ENCODE measurements around the gene SEC23A.
"Not testable (repeated sequence)": the region's sequence is repeated elsewhere in the genome, so short reads cannot be mapped to it uniquely, and the experiment has no call there.

Gene SEC23A

GRCh38 chr14:39107591-39107996 is 4.6 kb upstream of the SEC23A start:
- ChIA-PET CTCF (interaction anchor here (0.9 to 8.0 kb wide), 14 partner anchors 9 to 323 kb away, joined by 3 to 76 read pairs (median 4); no protein-coding TSS in a partner anchor), POLR2A (no interaction called here)
- DNase-seq (ENCODE audit: low read depth, low spot score), result no peak
- peak; percentile 43 for TF ChIP-seq CTCF (IDR thresholded peaks at IDR 0.05; ENCODE audit: insufficient read depth, low read length, missing control alignments)
- no peak overlapping the region for H3K4me3 ChIP-seq (ENCODE audit: low read depth, low read length)

DNA sequence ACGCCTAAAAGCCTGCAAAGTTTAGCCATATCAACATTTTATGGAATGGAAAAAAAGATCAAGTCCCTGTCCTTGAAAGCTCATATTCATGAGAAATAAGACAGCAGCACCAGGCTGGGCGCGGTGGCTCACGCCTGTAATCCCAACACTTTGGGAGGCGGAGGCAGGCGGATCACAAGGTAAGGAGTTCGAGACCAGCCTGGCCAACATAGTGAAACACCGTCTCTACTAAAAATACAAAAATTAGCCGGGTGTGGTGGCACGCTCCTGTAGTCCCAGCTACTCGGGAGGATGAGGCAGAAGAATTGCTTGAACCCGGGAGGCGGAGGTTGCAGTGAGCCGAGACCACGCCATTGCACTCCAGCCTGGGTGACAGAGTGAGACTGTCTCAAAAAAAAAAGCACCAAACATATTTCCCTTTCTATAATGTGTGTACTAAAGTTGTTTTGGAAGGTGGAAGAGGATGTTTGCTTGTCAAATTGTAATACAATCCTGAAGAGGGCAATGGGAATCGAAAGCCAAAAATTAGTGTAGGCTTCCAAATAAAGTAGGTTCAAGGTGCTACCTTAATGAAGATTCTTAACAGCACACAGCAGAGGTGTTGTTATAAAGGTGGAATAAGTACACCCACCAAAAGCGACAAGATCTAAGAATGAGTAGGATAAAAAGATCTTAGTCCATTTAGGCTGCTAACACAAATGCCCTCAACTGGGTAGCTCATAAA is 1.2 kb upstream of the SEC23A start:
- POLR2A ChIA-PET, result interaction anchor here (1.5 to 2.1 kb wide), 3 partner anchors 10 to 327 kb away, joined by 8 to 14 read pairs (median 8); partner anchors contain the start of genes FBXO33 and GEMIN2
- H3K4me3 ChIP-seq (ENCODE audit: low read depth, low read length), result peak overlapping the region; percentile 75
- not testable (repeated sequence) for DNase-seq (ENCODE audit: low read depth, low spot score)
- CTCF ChIA-PET, result interaction anchor here (1.0 to 8.0 kb wide), 7 partner anchors 8 to 326 kb away, joined by 3 to 76 read pairs (median 5); partner anchors contain the start of gene GEMIN2

- TF ChIP-seq CTCF (IDR thresholded peaks at IDR 0.05; ENCODE audit: insufficient read depth, low read length, missing control alignments), result no peak
- ChIA-PET POLR2A (interaction anchor here (0.6 to 2.1 kb wide), 6 partner anchors 11 to 329 kb away, joined by 3 to 15 read pairs (median 8); partner anchors contain the start of genes FBXO33, GEMIN2 and TRAPPC6B), CTCF (interaction anchor here (1.2 to 8.0 kb wide), 4 partner anchors 9 to 323 kb away, joined by 3 to 76 read pairs (median 12); partner anchors contain the start of genes GEMIN2 and TRAPPC6B)
- peak overlapping the region; percentile 75 for H3K4me3 ChIP-seq (ENCODE audit: low read depth, low read length)
- DNase-seq (ENCODE audit: low read depth, low spot score), result no peak
These were observed 618 bp downstream of the SEC23A start for GRCh38 chr14:39102265-39102968.

- ChIA-PET CTCF (no interaction called here), POLR2A (no interaction called here)
- H3K4me3 ChIP-seq (ENCODE audit: low read depth, low read length), result no peak overlapping the region
- TF ChIP-seq CTCF (IDR thresholded peaks at IDR 0.05; ENCODE audit: insufficient read depth, low read length, missing control alignments), result no peak
- no peak for DNase-seq (ENCODE audit: low read depth, low spot score)
These were observed 3.3 kb downstream of the SEC23A start for GRCh38 chr14:39099748-39100147.

DNA sequence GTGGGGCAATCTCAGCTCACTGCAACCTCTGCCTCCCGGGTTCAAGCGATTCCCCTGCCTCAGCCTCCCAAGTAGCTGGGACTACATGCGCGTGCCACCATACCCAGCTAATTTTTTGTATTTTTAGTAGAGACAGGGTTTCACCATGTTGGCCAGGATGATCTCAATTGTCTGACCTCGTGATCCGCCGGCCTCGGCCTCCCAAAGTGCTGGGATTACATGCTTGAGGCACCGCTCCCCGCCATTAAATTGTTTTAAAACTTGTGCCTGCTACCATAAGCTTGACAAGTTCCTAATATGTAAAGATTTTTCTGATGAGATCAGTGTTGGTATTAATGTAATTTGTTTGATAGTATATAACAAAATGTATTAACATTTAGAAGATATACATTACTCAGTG is 3.8 kb downstream of the SEC23A start:
- not testable (repeated sequence) for H3K4me3 ChIP-seq (ENCODE audit: low read depth, low read length); DNase-seq (ENCODE audit: low read depth, low spot score)
- ChIA-PET POLR2A (interaction anchor here (1.0 kb wide), 1 partner anchor 15 kb away, joined by 3 read pairs; the partner anchor contains the start of gene GEMIN2), CTCF (interaction anchor here (1.2 kb wide), 1 partner anchor 8 kb away, joined by 3 read pairs; no protein-coding TSS in a partner anchor)

DNA sequence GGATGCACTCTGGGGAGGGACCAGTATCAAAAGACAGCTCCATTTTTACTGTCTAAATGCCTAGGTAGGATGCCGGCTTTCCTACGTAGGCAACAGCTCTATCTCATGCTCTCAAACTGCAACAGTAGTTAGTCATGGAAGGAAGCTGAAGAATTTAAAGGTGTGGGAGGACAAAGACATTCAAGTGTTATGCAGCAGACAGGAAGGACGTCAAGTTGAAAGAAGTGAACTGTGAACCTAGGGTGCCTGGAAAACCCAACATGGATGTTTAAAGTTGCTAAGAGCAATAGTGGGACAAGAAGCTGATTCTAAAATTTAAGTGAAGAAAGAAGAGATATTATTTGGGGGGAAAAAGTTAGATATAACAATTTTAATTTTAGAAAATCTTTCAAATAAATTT is 5.9 kb downstream of the SEC23A start:
- ChIA-PET POLR2A (no interaction called here), CTCF (interaction anchor here (0.7 to 1.6 kb wide), 3 partner anchors 10 to 330 kb away, joined by 3 to 6 read pairs (median 3); no protein-coding TSS in a partner anchor)
- no peak for DNase-seq (ENCODE audit: low read depth, low spot score)
- no peak for TF ChIP-seq CTCF (IDR thresholded peaks at IDR 0.05; ENCODE audit: insufficient read depth, low read length, missing control alignments)
- no peak overlapping the region for H3K4me3 ChIP-seq (ENCODE audit: low read depth, low read length)

DNA sequence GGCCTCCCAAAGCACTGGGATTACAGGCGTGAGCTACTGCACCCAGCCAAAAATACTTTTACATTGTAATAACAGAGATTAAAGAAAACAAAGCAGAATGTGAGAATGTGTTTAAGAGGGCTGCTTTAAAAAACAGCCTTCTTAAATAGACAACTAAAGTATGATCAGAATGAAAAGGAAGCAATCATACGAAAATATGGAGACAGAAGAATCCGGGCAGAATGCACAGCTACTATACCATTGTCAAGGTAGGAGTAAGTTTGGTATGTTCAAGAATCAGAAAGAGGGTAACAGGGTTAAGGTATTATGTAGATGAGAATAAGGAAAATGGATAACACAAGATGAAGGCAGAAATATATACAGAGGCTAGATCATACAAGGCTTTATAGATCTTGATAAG is 8.5 kb downstream of the SEC23A start:
- DNase-seq (ENCODE audit: low read depth, low spot score), result no peak
- TF ChIP-seq CTCF (IDR thresholded peaks at IDR 0.05; ENCODE audit: insufficient read depth, low read length, missing control alignments), result no peak
- POLR2A ChIA-PET, result no interaction called here

More for the DNA sequence above, 8.5 kb downstream of the SEC23A start:
- no peak overlapping the region for H3K4me3 ChIP-seq (ENCODE audit: low read depth, low read length)
- CTCF ChIA-PET, result interaction anchor here (1.8 kb wide), 1 partner anchor 12 kb away, joined by 4 read pairs; no protein-coding TSS in a partner anchor

All from AG04449 (cell line).